Liver (tissue), 9 donors: ENCODE results near the gene MSRB2. TPM values are rescaled to one million over a fixed set of nuclear protein-coding genes. Genes with fewer than 3 reads are reported as not detected.

Experiments
- DNase-seq: peaks from one replicate; pipeline ENCODE4 v3.0.0-alpha.2; 2017; ENCODE audit warnings: low spot score
- H3K27ac ChIP-seq, 2 donors: one replicate each; pipeline ENCODE4 v1.7.0; 2013; ENCODE audit warnings: inconsistent platforms in 2 of 2, low read length in 2 of 2, control low read depth in 1 of 2, low read depth in 1 of 2, mild to moderate bottlenecking in 1 of 2
- H3K27me3 ChIP-seq, 4 donors: one replicate each; pipeline versions ENCODE4 v1.6.1 to v1.7.0; 2013; ENCODE audit warnings: low read length in 3 of 4, inconsistent platforms in 1 of 4, mild to moderate bottlenecking in 1 of 4, moderate library complexity in 1 of 4; ENCODE audit not compliant: control insufficient read depth in 4 of 4, insufficient read depth in 4 of 4
- H3K36me3 ChIP-seq, 4 donors: one replicate each; pipeline versions ENCODE4 v1.6.1 to v1.7.0; 2013; ENCODE audit warnings: low read length in 3 of 4, mild to moderate bottlenecking in 3 of 4, low read depth in 1 of 4, moderate library complexity in 1 of 4; ENCODE audit not compliant: control insufficient read depth in 4 of 4, insufficient read depth in 3 of 4
- H3K4me1 ChIP-seq, 4 donors: one replicate each; pipeline versions ENCODE4 v1.6.1 to v1.7.0; 2013; ENCODE audit warnings: low read length in 3 of 4, mild to moderate bottlenecking in 3 of 4, moderate library complexity in 1 of 4; ENCODE audit not compliant: control insufficient read depth in 4 of 4, insufficient read depth in 4 of 4
- H3K4me3 ChIP-seq, 3 donors: one replicate each; pipeline versions ENCODE4 v1.6.1 to v1.7.0; 2013; ENCODE audit warnings: low read length in 3 of 3, control low read depth in 1 of 3, low read depth in 1 of 3, mild to moderate bottlenecking in 1 of 3
- H3K9ac ChIP-seq, 2 donors: one replicate each; pipeline ENCODE4 v1.7.0; 2013; ENCODE audit warnings: low read length in 2 of 2, mild to moderate bottlenecking in 2 of 2, moderate library complexity in 2 of 2, control low read depth in 1 of 2, low read depth in 1 of 2
- H3K9me3 ChIP-seq, 4 donors: one replicate each; pipeline versions ENCODE4 v1.6.1 to v1.7.0; 2013; ENCODE audit warnings: low read length in 3 of 4; ENCODE audit not compliant: control insufficient read depth in 4 of 4
- ATF3 ChIP-seq: IDR thresholded peaks from 2 replicates; pipeline ENCODE4 v1.6.1; 2016; ENCODE audit warnings: antibody characterized with exemption
- CTCF ChIP-seq: fragments of 150-350 bp; IDR thresholded peaks from 2 replicates; pipeline ENCODE4 v1.5.1; 2017; ENCODE audit warnings: improper control_type of control experiment, low read depth, low read length; ENCODE audit not compliant: missing input control
- EGR1 ChIP-seq, 2 donors: IDR thresholded peaks; 2 replicates each; pipeline ENCODE4 v1.6.1; 2016 to 2018; ENCODE audit warnings: antibody characterized with exemption in 2 of 2, low read depth in 2 of 2
- FOXA1 ChIP-seq: IDR thresholded peaks from 2 replicates; pipeline ENCODE4 v1.6.1; 2016; ENCODE audit warnings: antibody characterized with exemption
- FOXA2 ChIP-seq: IDR thresholded peaks from 2 replicates; pipeline ENCODE4 v1.6.1; 2016; ENCODE audit warnings: antibody characterized with exemption
- GABPA ChIP-seq, 2 donors: IDR thresholded peaks in 1 of 2; conservative IDR thresholded peaks in 1 of 2; 2 replicates each; pipeline ENCODE4 v1.6.1; 2016; ENCODE audit warnings: antibody characterized with exemption in 2 of 2, mild to moderate bottlenecking in 1 of 2, moderate library complexity in 1 of 2
- HNF4A ChIP-seq, 2 donors: conservative IDR thresholded peaks; 2 replicates each; pipeline ENCODE4 v1.6.1; 2016; ENCODE audit warnings: antibody characterized with exemption in 2 of 2, mild to moderate bottlenecking in 2 of 2
- HNF4G ChIP-seq: IDR thresholded peaks from 2 replicates; pipeline ENCODE4 v1.6.1; 2016; ENCODE audit warnings: antibody characterized with exemption
- JUND ChIP-seq, 2 donors: IDR thresholded peaks; 2 replicates each; pipeline ENCODE4 v1.6.1; 2016; ENCODE audit warnings: antibody characterized with exemption in 2 of 2
- MAX ChIP-seq: IDR thresholded peaks from 2 replicates; pipeline ENCODE4 v1.6.1; 2016; ENCODE audit warnings: antibody characterized with exemption
- NR2F2 ChIP-seq: IDR thresholded peaks from 2 replicates; pipeline ENCODE4 v1.6.1; 2016; ENCODE audit warnings: antibody characterized with exemption
- RAD21 ChIP-seq, 2 donors: IDR thresholded peaks; 2 replicates each; pipeline ENCODE4 v1.6.1; 2016; ENCODE audit warnings: antibody characterized with exemption in 2 of 2, mild to moderate bottlenecking in 2 of 2
- REST ChIP-seq: IDR thresholded peaks from 2 replicates; pipeline ENCODE4 v1.6.1; 2016; ENCODE audit warnings: antibody characterized with exemption, mild to moderate bottlenecking
- RXRA ChIP-seq, 2 donors: IDR thresholded peaks; 2 replicates each; pipeline ENCODE4 v1.6.1; 2017 to 2018; ENCODE audit warnings: antibody characterized with exemption in 2 of 2, mild to moderate bottlenecking in 1 of 2
- SP1 ChIP-seq: IDR thresholded peaks from 2 replicates; pipeline ENCODE4 v1.6.1; 2018; ENCODE audit warnings: antibody characterized with exemption, mild to moderate bottlenecking
- TAF1 ChIP-seq: conservative IDR thresholded peaks from 2 replicates; pipeline ENCODE4 v1.6.1; 2016; ENCODE audit warnings: antibody characterized with exemption, mild to moderate bottlenecking
- YY1 ChIP-seq: IDR thresholded peaks from 2 replicates; pipeline ENCODE4 v1.6.1; 2016; ENCODE audit warnings: antibody characterized with exemption, mild to moderate bottlenecking
- WGBS: extraction: QIAGEN DNeasy Blood & Tissue Kit; methylation state at CpG from one replicate; pipeline ENCODE4 v1.1.7; 2013; 5-methylcytosine and 5-hydroxymethylcytosine counted together
- polyA plus RNA-seq, 2 donors: library from polyadenylated mRNA; stranded (reverse) in 1 of 2; unstranded in 1 of 2; fragments of 200-250 nt in 1 of 2; fragments of >200 nt in 1 of 2; fragmentation: Nextera tagmentation in 1 of 2; extraction: Ambion mirVana in 1 of 2; gene quantifications; one replicate each; pipeline versions ENCODE4 v1.2.1 to v1.2.3, GENCODE V29; 2013 to 2015
- total RNA-seq, 2 donors: library from RNA; depleted of rRNA; stranded (reverse); fragments of >200 nt; gene quantifications; one replicate each; pipeline ENCODE4 v1.2.3, GENCODE V29; 2014
- donor health status: healthy.
- donor health status: healthy.
- donor health status: healthy.
- donor health status: healthy.
- donor health status: healthy.

Gene MSRB2
- total and polyA plus RNA-seq, 4 donors, result 7.3 to 69.4 (median 14.5) TPM

GRCh38 chr10:23065181-23065948 lies 30.0 kb upstream of the MSRB2 start:
- DNase-seq, result no peak
- H3K27ac ChIP-seq, result no peak overlapping the region
- H3K27me3 ChIP-seq, result no peaks in the 10 kb centered on the region
- 40% methylated on average over 11 of the region's 11 CpGs for WGBS
- no peak overlapping the region for H3K9ac ChIP-seq
- TF ChIP-seq RXRA (IDR thresholded peaks at IDR 0.05) (peak; percentile 6 to 59), JUND (IDR thresholded peaks at IDR 0.05) (peak in 1 of 2 donors; percentile 19), RAD21 (IDR thresholded peaks at IDR 0.05) (peak in 1 of 2 donors; percentile 27), SP1 (peak; percentile 29), CTCF (no peak), HNF4A (conservative IDR thresholded peaks at IDR 0.05) (peak in 1 of 2 donors; percentile 36)
- H3K4me3 ChIP-seq, result no peak overlapping the region
- peaks cover 0 to 8% (median 3%) of the 10 kb centered on the region in 4 donors for H3K4me1 ChIP-seq
- H3K9me3 ChIP-seq, result no peaks in the 10 kb centered on the region
- H3K36me3 ChIP-seq, result no peaks in the 10 kb centered on the region

- no peaks in the 10 kb centered on the region for H3K36me3 ChIP-seq
- 92% methylated on average over 12 of the region's 12 CpGs for WGBS
- H3K27me3 ChIP-seq, result no peaks in the 10 kb centered on the region
- DNase-seq, result no peak
- H3K27ac ChIP-seq, result no peak overlapping the region
- H3K9ac ChIP-seq, result no peak overlapping the region
- no peaks in the 10 kb centered on the region for H3K9me3 ChIP-seq
- TF ChIP-seq RXRA (IDR thresholded peaks at IDR 0.05) (no peak), HNF4A (conservative IDR thresholded peaks at IDR 0.05) (no peak), JUND (IDR thresholded peaks at IDR 0.05) (no peak), HNF4G (no peak), REST (no peak), GABPA (IDR thresholded peaks at IDR 0.05 in 1 of 2, conservative IDR thresholded peaks at IDR 0.05 in 1 of 2) (no peak), FOXA1 (no peak), ATF3 (no peak), FOXA2 (no peak), NR2F2 (no peak), RAD21 (IDR thresholded peaks at IDR 0.05) (no peak), CTCF (no peak), YY1 (no peak), EGR1 (IDR thresholded peaks at IDR 0.05; ENCODE audit: low read depth in 2 of 2) (no peak), TAF1 (no peak), MAX (no peak), SP1 (no peak)
- no peak overlapping the region for H3K4me3 ChIP-seq
- H3K4me1 ChIP-seq, result peaks cover 0 to 8% (median 3%) of the 10 kb centered on the region in 4 donors
Observed at GRCh38 chr10:23067337-23067736, 28.0 kb upstream of the MSRB2 start.
